ENCODE data around the gene RARA.

- no peak for TF ChIP-seq POLR2A (IDR thresholded peaks at IDR 0.05; ENCODE audit: low read depth)
- TF ChIP-seq CTCF (IDR thresholded peaks at IDR 0.05): no peak
Measured at GRCh38 chr17:40309031-40309948, at the start of gene RARA.
